Measurements from ENCODE around the gene RLN1. TPM values are rescaled to one million over a fixed set of nuclear protein-coding genes. Genes with fewer than 3 reads are reported as not detected.

RLN1 gene
- total RNA-seq, 1 donor from 2014 or later = not detected

- no peak for DNase-seq
- H3K36me3 ChIP-seq = peaks cover 3% of the 10 kb centered on the region
- TF ChIP-seq, protein P1, sequence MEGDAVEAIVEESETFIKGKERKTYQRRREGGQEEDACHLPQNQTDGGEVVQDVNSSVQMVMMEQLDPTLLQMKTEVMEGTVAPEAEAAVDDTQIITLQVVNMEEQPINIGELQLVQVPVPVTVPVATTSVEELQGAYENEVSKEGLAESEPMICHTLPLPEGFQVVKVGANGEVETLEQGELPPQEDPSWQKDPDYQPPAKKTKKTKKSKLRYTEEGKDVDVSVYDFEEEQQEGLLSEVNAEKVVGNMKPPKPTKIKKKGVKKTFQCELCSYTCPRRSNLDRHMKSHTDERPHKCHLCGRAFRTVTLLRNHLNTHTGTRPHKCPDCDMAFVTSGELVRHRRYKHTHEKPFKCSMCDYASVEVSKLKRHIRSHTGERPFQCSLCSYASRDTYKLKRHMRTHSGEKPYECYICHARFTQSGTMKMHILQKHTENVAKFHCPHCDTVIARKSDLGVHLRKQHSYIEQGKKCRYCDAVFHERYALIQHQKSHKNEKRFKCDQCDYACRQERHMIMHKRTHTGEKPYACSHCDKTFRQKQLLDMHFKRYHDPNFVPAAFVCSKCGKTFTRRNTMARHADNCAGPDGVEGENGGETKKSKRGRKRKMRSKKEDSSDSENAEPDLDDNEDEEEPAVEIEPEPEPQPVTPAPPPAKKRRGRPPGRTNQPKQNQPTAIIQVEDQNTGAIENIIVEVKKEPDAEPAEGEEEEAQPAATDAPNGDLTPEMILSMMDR (IDR thresholded peaks at IDR 0.05; ENCODE audit: borderline replicate concordance) = no peak
- intact Hi-C loops (cut with micrococcal nuclease) = no loop called here
- no peaks in the 10 kb centered on the region for H3K9me3 ChIP-seq (replicated peaks)
- peaks cover 11% of the 10 kb centered on the region for H3K4me1 ChIP-seq
- H3K27ac ChIP-seq (replicated peaks) = no peak overlapping the region
- no peak overlapping the region for H3K4me3 ChIP-seq
- H3K27me3 ChIP-seq (ENCODE audit: low read depth) = no peaks in the 10 kb centered on the region
Observed at GRCh38 chr9:5375790-5376477, 36.3 kb upstream of the RLN1 start.

DNA sequence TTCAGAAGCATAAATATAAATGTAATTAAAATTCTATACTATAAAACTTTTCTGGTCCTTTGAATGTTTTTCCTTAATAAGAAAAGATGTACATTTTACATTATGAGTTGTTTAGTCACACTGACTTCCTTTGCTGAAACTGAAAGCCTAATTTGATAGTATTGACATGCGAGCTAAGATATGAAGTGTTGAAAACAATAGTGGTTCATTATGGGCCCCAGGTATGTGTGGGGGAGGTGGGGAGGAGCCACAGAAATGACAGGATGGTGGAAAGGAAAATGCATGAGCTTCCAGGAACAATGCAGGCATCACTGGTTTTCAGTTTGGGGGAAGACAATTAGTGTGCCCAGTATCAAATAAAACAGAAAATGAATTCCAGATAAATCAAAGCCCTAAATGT is 35.4 kb upstream of the RLN1 start:
- Histone ChIP-seq H3K4me3 (no peak overlapping the region), H3K27me3 (ENCODE audit: low read depth) (no peaks in the 10 kb centered on the region), H3K4me1 (peaks cover 11% of the 10 kb centered on the region), H3K27ac (replicated peaks) (no peak overlapping the region), H3K9me3 (replicated peaks) (no peaks in the 10 kb centered on the region), H3K36me3 (no peaks in the 10 kb centered on the region)
- intact Hi-C loops (cut with micrococcal nuclease) = no loop called here
- no peak for DNase-seq
- TF ChIP-seq, protein P1 (IDR thresholded peaks at IDR 0.05; ENCODE audit: borderline replicate concordance) = no peak

- H3K4me1 ChIP-seq = peaks cover 10% of the 10 kb centered on the region
- TF ChIP-seq, protein P1 (IDR thresholded peaks at IDR 0.05; ENCODE audit: borderline replicate concordance) = no peak
- intact Hi-C loops (cut with micrococcal nuclease) = no loop called here
- no peak for DNase-seq
- no peak overlapping the region for H3K4me3 ChIP-seq
- peaks cover 12% of the 10 kb centered on the region for H3K9me3 ChIP-seq (replicated peaks)
- H3K36me3 ChIP-seq = no peaks in the 10 kb centered on the region
- H3K27me3 ChIP-seq (ENCODE audit: low read depth) = no peaks in the 10 kb centered on the region
- no peak overlapping the region for H3K27ac ChIP-seq (replicated peaks)
Observed at GRCh38 chr9:5364294-5365024, 24.8 kb upstream of the RLN1 start.

DNA sequence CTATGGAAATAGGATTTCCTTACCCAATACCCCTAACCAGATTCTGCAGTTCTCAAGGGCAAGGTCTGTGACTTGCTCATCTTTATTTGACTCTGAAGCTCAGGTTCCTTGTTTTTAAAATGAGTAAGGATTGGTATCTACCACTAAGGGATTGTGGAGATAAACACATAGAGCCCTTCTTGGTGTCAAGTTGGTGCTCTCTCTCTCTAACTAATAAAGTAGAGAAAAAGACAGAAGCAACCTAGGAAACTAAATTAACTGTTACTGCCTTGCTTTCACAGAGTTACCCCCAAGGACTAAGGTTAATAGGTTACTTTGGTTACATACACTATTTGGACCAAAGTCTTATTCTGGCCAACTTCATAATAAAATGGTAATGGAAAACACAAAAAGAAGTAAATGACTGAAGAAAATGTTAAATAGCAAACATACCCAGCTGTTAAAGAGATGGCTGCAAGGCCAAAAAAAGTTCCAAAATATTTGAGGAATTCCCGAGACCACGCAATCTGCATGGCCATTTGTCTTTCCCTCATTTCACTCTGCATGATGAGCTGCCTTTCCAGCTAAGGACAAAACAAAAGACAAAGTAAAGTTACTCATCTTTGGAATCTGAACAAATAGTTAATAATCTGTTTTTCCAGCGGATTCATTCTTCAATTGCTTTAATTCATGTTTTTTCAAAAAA is 21.8 kb upstream of the RLN1 start:
- no peak overlapping the region for H3K4me3 ChIP-seq
- H3K27ac ChIP-seq (replicated peaks) = no peak overlapping the region
- H3K36me3 ChIP-seq = no peaks in the 10 kb centered on the region
- H3K9me3 ChIP-seq (replicated peaks) = no peaks in the 10 kb centered on the region
- H3K27me3 ChIP-seq (ENCODE audit: low read depth) = no peaks in the 10 kb centered on the region
- intact Hi-C loops (cut with micrococcal nuclease) = no loop called here
- TF ChIP-seq, protein P1 (IDR thresholded peaks at IDR 0.05; ENCODE audit: borderline replicate concordance) = no peak
- H3K4me1 ChIP-seq = peaks cover 25% of the 10 kb centered on the region
- no peak for DNase-seq

DNA sequence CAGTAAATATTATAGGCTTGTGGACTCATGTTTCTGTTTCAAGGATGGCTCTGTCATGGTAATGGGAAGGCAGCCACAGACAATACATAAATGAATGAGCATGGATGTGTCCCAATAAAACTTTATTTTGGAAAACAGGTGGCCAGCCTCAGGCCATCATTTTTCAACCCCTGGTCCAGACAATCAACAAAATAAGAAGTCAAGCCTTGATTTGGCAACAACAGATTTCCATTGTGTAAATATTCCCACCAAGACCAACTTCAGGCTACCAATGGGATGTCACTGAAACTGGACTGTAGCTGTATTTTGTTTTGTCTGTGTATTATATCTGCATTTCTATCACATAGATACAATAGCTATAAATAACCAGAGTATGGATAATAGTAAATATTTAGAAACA is 20.7 kb upstream of the RLN1 start:
- TF ChIP-seq, protein P1 (IDR thresholded peaks at IDR 0.05; ENCODE audit: borderline replicate concordance) = no peak
- no peak overlapping the region for H3K27ac ChIP-seq (replicated peaks)
- intact Hi-C loops (cut with micrococcal nuclease) = no loop called here
- H3K36me3 ChIP-seq = no peaks in the 10 kb centered on the region
- no peak for DNase-seq
- peaks cover 35% of the 10 kb centered on the region for H3K4me1 ChIP-seq
- no peaks in the 10 kb centered on the region for H3K27me3 ChIP-seq (ENCODE audit: low read depth)
- H3K4me3 ChIP-seq = no peak overlapping the region
- no peaks in the 10 kb centered on the region for H3K9me3 ChIP-seq (replicated peaks)
